ENCODE measurements around the gene MTMR3. TPM values are rescaled to one million over a fixed set of nuclear protein-coding genes. Genes with fewer than 3 reads are reported as not detected.

Gene MTMR3
- total RNA-seq, 3 donors from 2014 or later: 57.0 to 90.0 (median 67.2) TPM

- Histone ChIP-seq H3K4me3 (no peak overlapping the region), H3K9me3 (no peaks in the 10 kb centered on the region), H3K4me1 (peaks cover 0 to 13% of the 10 kb centered on the region in 2 donors), H3K36me3 (no peaks in the 10 kb centered on the region), H3K27ac (no peak overlapping the region), H3K27me3 (no peaks in the 10 kb centered on the region)
- TF ChIP-seq CTCF (IDR thresholded peaks at IDR 0.05): no peak
- no peak for TF ChIP-seq POLR2A (IDR thresholded peaks at IDR 0.05)
- TF ChIP-seq POLR2AphosphoS5 (IDR thresholded peaks at IDR 0.05): no peak
- DNase-seq (ENCODE audit: low spot score in 2 of 2): no peak
- intact Hi-C loops (cut with DNase I; ENCODE audit: low total_unique reads): no loop called here
These were observed 68.9 kb downstream of the MTMR3 start for GRCh38 chr22:29951791-29952413.

GRCh38 chr22:29954203-29954855 is 71.4 kb downstream of the MTMR3 start:
- no peaks in the 10 kb centered on the region for H3K4me1 ChIP-seq
- no peak overlapping the region for H3K27ac ChIP-seq
- no peaks in the 10 kb centered on the region for H3K9me3 ChIP-seq
- no peak for DNase-seq (ENCODE audit: low spot score in 2 of 2)
- intact Hi-C loops (cut with DNase I; ENCODE audit: low total_unique reads): no loop called here
- H3K27me3 ChIP-seq: no peaks in the 10 kb centered on the region
- no peak for TF ChIP-seq POLR2AphosphoS5 (IDR thresholded peaks at IDR 0.05)
- no peak for TF ChIP-seq POLR2A (IDR thresholded peaks at IDR 0.05)
- no peak for TF ChIP-seq CTCF (IDR thresholded peaks at IDR 0.05)
- no peak overlapping the region for H3K4me3 ChIP-seq
- no peaks in the 10 kb centered on the region for H3K36me3 ChIP-seq

- Histone ChIP-seq H3K27ac (no peak overlapping the region), H3K9me3 (no peaks in the 10 kb centered on the region), H3K27me3 (no peaks in the 10 kb centered on the region), H3K4me3 (no peak overlapping the region), H3K36me3 (no peaks in the 10 kb centered on the region), H3K4me1 (no peaks in the 10 kb centered on the region)
- no peak for DNase-seq (ENCODE audit: low spot score in 2 of 2)
- intact Hi-C loops (cut with DNase I; ENCODE audit: low total_unique reads): no loop called here
- TF ChIP-seq CTCF (IDR thresholded peaks at IDR 0.05) (no peak), POLR2AphosphoS5 (IDR thresholded peaks at IDR 0.05) (no peak), POLR2A (IDR thresholded peaks at IDR 0.05) (no peak)
These were observed 73.7 kb downstream of the MTMR3 start for GRCh38 chr22:29956680-29957079.

DNA sequence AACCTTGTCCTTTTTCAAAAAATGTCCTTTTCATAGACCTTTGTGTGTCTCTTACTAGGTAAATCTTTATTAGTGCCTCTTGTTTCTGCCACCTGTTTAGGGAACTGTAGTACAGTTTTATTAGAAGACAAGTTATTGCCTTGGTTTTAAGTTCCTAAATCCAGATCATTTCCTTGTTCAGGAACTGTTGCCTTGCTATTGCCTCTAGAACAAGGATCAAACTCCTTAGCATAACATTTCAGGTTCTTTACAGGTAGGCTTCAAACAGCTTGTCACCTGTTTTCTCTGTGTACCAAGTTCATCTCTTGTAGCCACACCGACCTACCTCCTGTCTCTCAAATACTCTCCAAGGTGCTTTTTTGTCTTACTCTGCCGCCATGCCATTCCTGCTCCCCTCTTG is 75.2 kb downstream of the MTMR3 start:
- no peak for TF ChIP-seq CTCF (IDR thresholded peaks at IDR 0.05)
- no peak for TF ChIP-seq POLR2A (IDR thresholded peaks at IDR 0.05)
- no peak for TF ChIP-seq POLR2AphosphoS5 (IDR thresholded peaks at IDR 0.05)
- intact Hi-C loops (cut with DNase I; ENCODE audit: low total_unique reads): no loop called here
- no peaks in the 10 kb centered on the region for H3K27me3 ChIP-seq
- no peak overlapping the region for H3K4me3 ChIP-seq
- no peak for DNase-seq (ENCODE audit: low spot score in 2 of 2)
- H3K9me3 ChIP-seq: no peaks in the 10 kb centered on the region
- no peaks in the 10 kb centered on the region for H3K4me1 ChIP-seq
- no peaks in the 10 kb centered on the region for H3K36me3 ChIP-seq
- H3K27ac ChIP-seq: no peak overlapping the region

- DNase-seq (ENCODE audit: low spot score in 2 of 2): no peak
- no peaks in the 10 kb centered on the region for H3K4me1 ChIP-seq
- H3K9me3 ChIP-seq: no peaks in the 10 kb centered on the region
- H3K27ac ChIP-seq: no peak overlapping the region
- TF ChIP-seq CTCF (IDR thresholded peaks at IDR 0.05) (no peak), POLR2A (IDR thresholded peaks at IDR 0.05) (no peak), POLR2AphosphoS5 (IDR thresholded peaks at IDR 0.05) (no peak)
- no peaks in the 10 kb centered on the region for H3K36me3 ChIP-seq
- H3K4me3 ChIP-seq: no peak overlapping the region
- intact Hi-C loops (cut with DNase I; ENCODE audit: low total_unique reads): no loop called here
- H3K27me3 ChIP-seq: no peaks in the 10 kb centered on the region
These were observed 81.8 kb downstream of the MTMR3 start for GRCh38 chr22:29964776-29965175.

All from breast epithelium (tissue), 4 donors.